Measurements from ENCODE around the gene ZBTB21.

DNA sequence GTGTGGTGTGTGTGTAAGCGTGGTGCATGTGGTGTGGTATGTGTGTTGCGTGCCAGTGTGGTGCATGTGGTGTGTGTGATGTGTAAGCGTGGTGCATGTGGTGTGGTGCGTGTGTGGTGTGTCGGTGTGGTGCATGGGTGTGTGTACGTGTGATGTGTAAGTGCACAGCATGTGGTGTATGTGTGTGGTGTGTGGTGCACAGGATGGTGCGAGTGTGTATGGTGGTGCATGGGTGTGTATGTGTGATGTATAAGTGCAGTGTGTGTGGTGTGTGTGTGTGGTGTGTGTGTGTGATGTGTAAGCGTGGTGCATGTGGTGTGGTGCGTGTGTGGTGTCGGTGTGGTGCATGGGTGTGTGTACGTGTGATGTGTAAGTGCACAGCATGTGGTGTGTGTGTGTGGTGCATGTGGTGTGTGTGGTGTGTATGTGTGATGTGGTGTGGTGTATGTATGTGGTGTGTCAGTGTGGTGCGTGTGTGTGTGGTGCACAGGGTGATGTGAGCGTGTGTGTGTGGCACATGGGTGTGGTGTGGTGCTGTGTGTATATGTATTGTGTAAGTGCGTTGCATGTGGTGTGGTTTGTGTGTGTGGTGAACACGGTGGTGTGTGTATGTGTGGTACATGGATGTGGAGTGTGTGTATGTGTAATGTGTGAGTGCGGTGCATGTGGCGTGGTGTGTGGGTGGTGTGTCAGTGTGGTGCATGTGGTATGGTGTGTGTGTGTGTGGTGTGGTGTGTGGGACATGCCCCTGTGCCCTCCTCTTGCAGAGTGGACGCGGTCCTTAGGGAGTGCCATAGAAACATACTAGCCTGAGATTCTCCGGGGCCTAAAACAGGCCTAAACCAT, 55.3 kb downstream of the ZBTB21 start:
- TF ChIP-seq, protein P1, sequence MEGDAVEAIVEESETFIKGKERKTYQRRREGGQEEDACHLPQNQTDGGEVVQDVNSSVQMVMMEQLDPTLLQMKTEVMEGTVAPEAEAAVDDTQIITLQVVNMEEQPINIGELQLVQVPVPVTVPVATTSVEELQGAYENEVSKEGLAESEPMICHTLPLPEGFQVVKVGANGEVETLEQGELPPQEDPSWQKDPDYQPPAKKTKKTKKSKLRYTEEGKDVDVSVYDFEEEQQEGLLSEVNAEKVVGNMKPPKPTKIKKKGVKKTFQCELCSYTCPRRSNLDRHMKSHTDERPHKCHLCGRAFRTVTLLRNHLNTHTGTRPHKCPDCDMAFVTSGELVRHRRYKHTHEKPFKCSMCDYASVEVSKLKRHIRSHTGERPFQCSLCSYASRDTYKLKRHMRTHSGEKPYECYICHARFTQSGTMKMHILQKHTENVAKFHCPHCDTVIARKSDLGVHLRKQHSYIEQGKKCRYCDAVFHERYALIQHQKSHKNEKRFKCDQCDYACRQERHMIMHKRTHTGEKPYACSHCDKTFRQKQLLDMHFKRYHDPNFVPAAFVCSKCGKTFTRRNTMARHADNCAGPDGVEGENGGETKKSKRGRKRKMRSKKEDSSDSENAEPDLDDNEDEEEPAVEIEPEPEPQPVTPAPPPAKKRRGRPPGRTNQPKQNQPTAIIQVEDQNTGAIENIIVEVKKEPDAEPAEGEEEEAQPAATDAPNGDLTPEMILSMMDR (IDR thresholded peaks at IDR 0.05): no peak
- TF ChIP-seq POLR2A (IDR thresholded peaks at IDR 0.05) (no peak), POLR2AphosphoS5 (IDR thresholded peaks at IDR 0.05) (no peak), EP300 (IDR thresholded peaks at IDR 0.05) (no peak)

Measured in stomach (tissue), 4 donors.